GM13977 (cell line): ENCODE measurements around the gene SLC9A1.

Experiments used
- DNase-seq: peaks from one replicate; pipeline ENCODE4 v3.0.0; 2012; ENCODE audit warnings: low spot score
- in situ Hi-C: fragments of 300-500 bp; cut with MboI; formaldehyde crosslinking; loops from one replicate; pipeline ENCODE4 v1.12.0; 2022; ENCODE audit warnings: low sequenced_read_pairs, low pct_unique_long_range_greater_than_20kb, mixed read lengths, inconsistent platforms; ENCODE audit not compliant: unreplicated experiment
- TF ChIP-seq, protein P1 (sequence below): IDR thresholded peaks from 2 replicates; pipeline ENCODE4 v1.5.1; 2012; ENCODE audit warnings: mild to moderate bottlenecking, control low read depth; ENCODE audit not compliant: insufficient read depth; ENCODE audit errors: extremely low read depth, missing control alignments

Gene SLC9A1

DNA sequence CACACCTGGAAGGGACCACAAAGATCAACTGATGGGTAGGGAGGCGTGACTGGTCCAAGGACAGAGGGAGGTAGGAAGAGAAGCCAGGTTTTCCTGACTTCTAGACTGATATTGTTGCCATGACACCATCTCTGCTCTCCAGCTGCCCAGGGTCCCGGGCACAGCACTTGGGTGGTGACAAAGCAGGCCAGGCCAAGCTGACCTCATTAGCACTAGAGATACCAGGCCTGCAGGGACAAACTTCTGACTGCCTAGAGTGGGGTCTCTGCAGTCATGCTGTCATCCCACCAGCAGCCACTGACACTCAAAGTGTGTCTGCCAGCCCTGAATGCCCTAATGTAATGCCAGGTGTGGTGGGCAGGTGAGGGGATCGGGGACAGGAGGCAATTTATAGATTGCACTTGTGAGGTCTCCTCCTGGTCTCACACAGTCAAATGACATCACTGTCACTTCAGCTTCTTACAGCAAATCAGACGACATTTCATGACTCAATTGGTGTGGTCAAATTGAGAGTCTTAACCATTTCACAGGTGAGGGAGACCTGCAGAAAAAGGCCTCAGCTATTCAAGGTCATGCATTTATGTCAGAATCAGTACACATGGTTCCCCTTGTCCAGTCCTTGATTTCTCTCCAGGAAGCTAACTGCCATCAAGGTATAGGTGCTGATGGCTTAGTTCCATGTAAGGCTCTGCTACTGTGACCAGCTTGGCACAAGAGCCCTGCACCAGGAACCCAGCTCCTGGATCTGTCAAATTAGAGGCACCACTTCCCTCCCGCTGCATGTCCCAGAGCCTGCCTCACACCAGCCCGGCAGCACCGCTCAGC, 2.7 kb downstream of the SLC9A1 start:
- TF ChIP-seq, protein P1, sequence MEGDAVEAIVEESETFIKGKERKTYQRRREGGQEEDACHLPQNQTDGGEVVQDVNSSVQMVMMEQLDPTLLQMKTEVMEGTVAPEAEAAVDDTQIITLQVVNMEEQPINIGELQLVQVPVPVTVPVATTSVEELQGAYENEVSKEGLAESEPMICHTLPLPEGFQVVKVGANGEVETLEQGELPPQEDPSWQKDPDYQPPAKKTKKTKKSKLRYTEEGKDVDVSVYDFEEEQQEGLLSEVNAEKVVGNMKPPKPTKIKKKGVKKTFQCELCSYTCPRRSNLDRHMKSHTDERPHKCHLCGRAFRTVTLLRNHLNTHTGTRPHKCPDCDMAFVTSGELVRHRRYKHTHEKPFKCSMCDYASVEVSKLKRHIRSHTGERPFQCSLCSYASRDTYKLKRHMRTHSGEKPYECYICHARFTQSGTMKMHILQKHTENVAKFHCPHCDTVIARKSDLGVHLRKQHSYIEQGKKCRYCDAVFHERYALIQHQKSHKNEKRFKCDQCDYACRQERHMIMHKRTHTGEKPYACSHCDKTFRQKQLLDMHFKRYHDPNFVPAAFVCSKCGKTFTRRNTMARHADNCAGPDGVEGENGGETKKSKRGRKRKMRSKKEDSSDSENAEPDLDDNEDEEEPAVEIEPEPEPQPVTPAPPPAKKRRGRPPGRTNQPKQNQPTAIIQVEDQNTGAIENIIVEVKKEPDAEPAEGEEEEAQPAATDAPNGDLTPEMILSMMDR = no peak
- in situ Hi-C loops = no loop called here
- no peak for DNase-seq

DNA sequence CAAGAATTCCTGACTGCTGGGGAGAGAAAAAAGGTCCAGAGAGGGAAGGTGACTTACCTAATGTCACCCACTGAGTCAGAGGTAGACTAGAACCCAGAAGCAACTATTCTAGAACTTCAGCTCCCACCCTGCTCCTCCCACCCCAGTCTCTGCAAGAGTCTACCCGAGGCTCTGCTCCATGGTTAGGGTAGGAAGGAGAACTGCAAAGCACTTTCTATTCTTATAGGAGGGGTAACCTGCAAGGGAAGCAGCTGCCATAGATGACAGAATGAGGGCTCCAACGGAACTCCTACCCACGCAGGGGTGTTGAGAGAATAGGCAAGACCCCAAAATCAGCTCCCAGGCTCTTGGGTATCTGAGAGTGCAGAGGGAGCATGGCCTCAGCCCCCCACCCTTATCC, 4.3 kb downstream of the SLC9A1 start:
- TF ChIP-seq, protein P1 = no peak
- in situ Hi-C loops = no loop called here
- DNase-seq = no peak

DNA sequence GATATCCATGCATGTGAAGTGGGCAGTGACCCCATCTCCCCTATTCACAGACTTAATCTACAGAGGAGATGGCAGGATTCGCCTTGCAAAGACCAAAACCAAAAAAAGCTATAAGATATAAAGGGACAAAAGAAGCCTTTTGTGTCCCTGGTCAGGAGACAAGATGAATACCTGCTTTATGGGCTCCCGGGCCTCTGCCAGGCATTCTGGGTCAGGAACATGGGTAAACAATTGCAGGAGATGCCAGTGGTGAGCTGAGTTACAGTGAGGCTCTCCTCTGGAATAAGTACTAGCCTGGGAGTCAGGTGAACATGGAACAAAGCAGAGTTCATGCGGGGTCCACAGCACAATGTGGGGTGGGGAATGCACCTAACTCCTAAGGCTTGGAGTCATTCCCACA, 4.7 kb downstream of the SLC9A1 start:
- TF ChIP-seq, protein P1 = no peak
- no peak for DNase-seq
- in situ Hi-C loops = no loop called here

DNA sequence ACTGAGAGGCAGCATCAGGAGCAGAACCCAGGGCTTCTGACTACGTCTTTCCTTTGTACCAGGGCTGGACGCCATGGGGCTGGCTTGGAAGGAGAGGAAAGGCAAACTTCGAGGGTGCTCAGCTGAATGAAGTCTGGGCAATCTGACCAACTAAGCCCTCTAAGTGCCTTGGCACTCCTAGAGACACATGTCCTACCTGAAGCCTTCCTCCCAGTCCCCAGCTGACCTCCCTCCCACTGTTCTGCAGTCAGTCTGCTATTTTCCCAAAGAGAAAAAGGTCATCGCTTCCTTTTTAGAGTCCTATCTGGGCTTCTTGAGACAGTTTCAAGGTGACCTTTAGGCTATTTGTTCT, 5.2 kb downstream of the SLC9A1 start:
- TF ChIP-seq, protein P1 = no peak
- no peak for DNase-seq
- in situ Hi-C loops = no loop called here

DNA sequence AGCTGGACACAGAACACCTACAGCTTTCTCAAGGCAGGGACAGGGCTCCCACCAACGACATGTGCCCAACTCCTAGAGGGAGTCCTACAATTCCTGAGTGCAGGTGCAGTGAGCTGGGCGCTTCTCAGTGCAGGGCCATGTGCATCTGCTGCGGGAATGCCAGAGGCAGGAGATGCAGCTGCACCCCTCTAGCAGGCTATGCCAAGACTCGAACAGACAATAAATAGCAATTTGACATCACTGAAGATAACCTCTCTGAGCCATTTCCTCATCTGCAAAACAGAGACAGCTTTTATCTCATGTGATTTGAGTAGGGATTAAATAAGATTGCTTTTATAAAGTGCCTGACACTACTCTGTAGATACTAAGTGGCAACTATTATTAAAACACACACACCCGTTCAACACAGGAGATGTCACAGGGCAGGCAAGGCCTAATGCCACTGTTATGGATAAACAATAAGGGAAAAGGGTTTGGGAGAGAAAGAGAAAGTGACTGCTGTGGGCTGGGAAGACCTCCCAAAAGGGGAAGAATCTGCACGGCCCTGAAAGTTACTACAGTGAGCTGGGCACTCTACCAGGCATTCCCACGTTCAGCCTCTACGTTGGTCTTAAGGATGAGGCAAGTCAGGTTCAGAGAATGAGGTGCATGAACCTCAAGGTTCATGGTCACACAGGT, 5.7 kb downstream of the SLC9A1 start:
- TF ChIP-seq, protein P1 = no peak
- in situ Hi-C loops = no loop called here
- no peak for DNase-seq

DNA sequence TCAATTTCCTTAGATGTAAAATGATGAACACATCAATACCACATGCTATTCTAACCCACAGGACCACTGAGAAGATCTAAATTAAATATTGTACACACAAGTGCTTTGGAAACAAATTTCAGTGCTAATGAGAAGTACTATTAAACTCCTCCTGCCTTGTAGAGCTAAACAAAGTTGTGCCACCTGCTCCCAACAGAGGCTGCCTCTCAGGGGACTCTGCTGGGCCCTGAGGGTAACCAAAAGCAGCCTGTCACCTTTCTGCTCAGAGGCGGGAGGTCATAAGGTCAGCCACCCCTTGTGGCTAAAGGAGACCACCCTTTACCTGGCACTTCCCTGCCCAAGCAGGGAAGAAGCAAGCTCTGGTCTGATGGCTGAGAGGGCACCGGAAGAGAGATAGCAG, 6.3 kb downstream of the SLC9A1 start:
- TF ChIP-seq, protein P1 = no peak
- in situ Hi-C loops = no loop called here
- no peak for DNase-seq
